ENCODE measurements around the gene NFE2L3. TPM values are rescaled to one million over a fixed set of nuclear protein-coding genes. Genes with fewer than 3 reads are reported as not detected.

Gene NFE2L3
- total RNA-seq, 2 experiments from 2014 or later: 10.0 to 10.3 TPM

GRCh38 chr7:26195867-26196657 is 44.1 kb downstream of the NFE2L3 start:
- DNase-seq: no peak
- POLR2A ChIA-PET: interaction anchor here (1.1 to 7.2 kb wide), 9 partner anchors 9 to 106 kb away, joined by 3 to 107 read pairs (median 6); partner anchors contain the start of gene NFE2L3
- ATAC-seq (ENCODE audit: low read depth): no peak
- Mint-ChIP-seq H3K9me3 (no peaks in the 10 kb centered on the region), H3K4me1 (peaks cover 59% of the 10 kb centered on the region), H3K4me3 (peak overlapping the region; percentile 84), H3K27ac (peak overlapping the region; percentile 70), H3K36me3 (peaks cover 81% of the 10 kb centered on the region), H3K27me3 (no peaks in the 10 kb centered on the region)

GRCh38 chr7:26197153-26198115 is 45.4 kb downstream of the NFE2L3 start:
- no peak for DNase-seq
- peak overlapping the region; percentile 99 for H3K27ac Mint-ChIP-seq
- peaks cover 74% of the 10 kb centered on the region for H3K36me3 Mint-ChIP-seq
- H3K9me3 Mint-ChIP-seq: no peaks in the 10 kb centered on the region
- H3K4me3 Mint-ChIP-seq: peak overlapping the region; percentile 99
- H3K4me1 Mint-ChIP-seq: peaks cover 49% of the 10 kb centered on the region
- no peaks in the 10 kb centered on the region for H3K27me3 Mint-ChIP-seq
- no peak for ATAC-seq (ENCODE audit: low read depth)
- POLR2A ChIA-PET: interaction anchor here (0.6 to 7.2 kb wide), 14 partner anchors 8 to 107 kb away, joined by 3 to 107 read pairs (median 3); partner anchors contain the start of gene NFE2L3

DNA sequence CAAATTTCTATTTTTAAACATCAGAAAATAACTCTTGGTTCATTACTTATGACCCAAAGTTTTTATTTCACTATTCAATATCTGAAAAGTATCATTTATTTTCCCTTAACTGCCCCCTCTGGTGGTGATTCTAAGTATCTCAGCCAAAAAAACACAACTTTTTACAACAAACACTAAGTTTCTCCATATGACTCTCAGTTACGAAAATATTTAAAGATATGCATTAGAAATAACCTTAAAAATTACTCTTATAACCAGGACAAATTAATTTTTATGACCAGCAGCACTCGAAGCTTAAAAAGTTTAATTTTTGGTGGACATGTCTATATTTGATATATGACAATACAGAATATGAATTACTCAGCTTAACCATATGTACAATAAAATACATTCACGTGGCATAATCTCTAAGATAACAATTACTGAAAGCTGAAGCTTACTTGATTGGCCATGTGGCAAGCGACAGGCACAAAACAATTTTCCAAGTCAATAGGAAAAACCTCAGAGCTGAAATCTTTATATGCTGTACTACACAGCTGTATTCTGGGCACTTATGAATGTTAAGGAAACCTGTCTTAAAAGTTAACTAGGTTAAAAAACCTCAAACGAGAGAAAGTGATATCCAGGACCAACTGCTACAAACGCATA is 46.3 kb downstream of the NFE2L3 start:
- Mint-ChIP-seq H3K36me3 (peaks cover 66% of the 10 kb centered on the region), H3K4me1 (peaks cover 41% of the 10 kb centered on the region), H3K27ac (peak overlapping the region; percentile 99), H3K9me3 (no peaks in the 10 kb centered on the region), H3K4me3 (peak overlapping the region; percentile 99), H3K27me3 (no peaks in the 10 kb centered on the region)
- POLR2A ChIA-PET: interaction anchor here (0.9 to 7.2 kb wide), 8 partner anchors 10 to 109 kb away, joined by 4 to 107 read pairs (median 10); partner anchors contain the start of gene NFE2L3
- ATAC-seq (ENCODE audit: low read depth): no peak
- DNase-seq: no peak

DNA sequence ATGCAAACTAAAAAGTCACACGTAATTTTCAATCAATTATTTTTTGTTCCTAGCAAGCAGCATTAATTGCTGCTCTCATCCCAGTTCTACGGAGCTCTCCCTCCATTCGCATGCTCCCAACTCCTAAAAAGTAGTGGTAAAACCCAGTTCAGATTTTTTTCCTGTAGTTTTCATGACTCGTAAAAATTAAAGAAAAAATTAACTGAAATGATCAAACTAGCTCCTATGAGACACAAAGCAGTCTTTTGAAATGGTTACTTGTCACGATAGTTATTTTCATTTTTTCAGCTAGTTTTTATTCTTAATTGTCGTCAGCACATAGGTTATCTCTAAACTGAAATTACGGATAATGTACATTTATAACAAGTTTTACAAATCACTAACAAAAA is 46.8 kb downstream of the NFE2L3 start:
- DNase-seq (no peak), ATAC-seq (ENCODE audit: low read depth) (no peak)
- Mint-ChIP-seq H3K27ac (peak overlapping the region; percentile 99), H3K4me3 (peak overlapping the region; percentile 99), H3K4me1 (peaks cover 39% of the 10 kb centered on the region), H3K27me3 (no peaks in the 10 kb centered on the region), H3K9me3 (no peaks in the 10 kb centered on the region), H3K36me3 (peaks cover 64% of the 10 kb centered on the region)
- POLR2A ChIA-PET: interaction anchor here (0.9 to 7.2 kb wide), 9 partner anchors 9 to 111 kb away, joined by 3 to 107 read pairs (median 6); partner anchors contain the start of gene NFE2L3

- peak overlapping the region; percentile 99 for H3K27ac Mint-ChIP-seq
- no peaks in the 10 kb centered on the region for H3K9me3 Mint-ChIP-seq
- ATAC-seq (ENCODE audit: low read depth) (no peak), DNase-seq (peak; percentile 65)
- peak overlapping the region; percentile 99 for H3K4me3 Mint-ChIP-seq
- H3K4me1 Mint-ChIP-seq: peaks cover 37% of the 10 kb centered on the region
- POLR2A ChIA-PET: interaction anchor here (0.5 to 7.2 kb wide), 31 partner anchors 7 to 1000 kb away, joined by 3 to 107 read pairs (median 4); partner anchors contain the start of genes NFE2L3 and SNX10
- H3K27me3 Mint-ChIP-seq: no peaks in the 10 kb centered on the region
- H3K36me3 Mint-ChIP-seq: peaks cover 63% of the 10 kb centered on the region
These were observed 47.5 kb downstream of the NFE2L3 start for GRCh38 chr7:26199301-26200037.

DNA sequence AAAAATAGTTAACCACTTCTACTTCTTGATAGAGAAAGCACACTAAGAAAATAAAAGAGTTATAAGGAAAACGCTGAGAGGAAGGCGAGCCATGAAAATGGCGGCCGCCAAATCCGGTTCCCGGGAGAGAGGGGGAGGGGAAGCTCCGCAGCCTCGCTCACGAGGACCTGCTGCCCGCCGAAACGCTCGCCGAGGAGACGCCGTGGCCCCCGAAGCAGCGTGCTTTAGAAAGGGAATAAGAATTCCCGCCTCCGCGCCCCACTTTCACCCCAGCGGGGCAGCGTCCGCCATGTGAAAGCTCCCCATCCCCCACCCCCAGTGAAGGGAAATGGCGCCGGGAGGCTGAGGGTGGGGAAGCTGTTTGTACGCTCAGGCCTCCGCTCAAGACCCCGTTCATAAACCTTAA is 48.0 kb downstream of the NFE2L3 start:
- peak; percentile 12 for ATAC-seq (ENCODE audit: low read depth)
- H3K27ac Mint-ChIP-seq: peak overlapping the region; percentile 99
- POLR2A ChIA-PET: interaction anchor here (0.6 to 7.2 kb wide), 26 partner anchors 8 to 999 kb away, joined by 3 to 107 read pairs (median 4); partner anchors contain the start of genes NFE2L3 and SNX10
- H3K4me3 Mint-ChIP-seq: peak overlapping the region; percentile 99
- DNase-seq: peak; percentile 83
- peaks cover 63% of the 10 kb centered on the region for H3K36me3 Mint-ChIP-seq
- no peaks in the 10 kb centered on the region for H3K9me3 Mint-ChIP-seq
- peaks cover 38% of the 10 kb centered on the region for H3K4me1 Mint-ChIP-seq
- H3K27me3 Mint-ChIP-seq: no peaks in the 10 kb centered on the region

DNA sequence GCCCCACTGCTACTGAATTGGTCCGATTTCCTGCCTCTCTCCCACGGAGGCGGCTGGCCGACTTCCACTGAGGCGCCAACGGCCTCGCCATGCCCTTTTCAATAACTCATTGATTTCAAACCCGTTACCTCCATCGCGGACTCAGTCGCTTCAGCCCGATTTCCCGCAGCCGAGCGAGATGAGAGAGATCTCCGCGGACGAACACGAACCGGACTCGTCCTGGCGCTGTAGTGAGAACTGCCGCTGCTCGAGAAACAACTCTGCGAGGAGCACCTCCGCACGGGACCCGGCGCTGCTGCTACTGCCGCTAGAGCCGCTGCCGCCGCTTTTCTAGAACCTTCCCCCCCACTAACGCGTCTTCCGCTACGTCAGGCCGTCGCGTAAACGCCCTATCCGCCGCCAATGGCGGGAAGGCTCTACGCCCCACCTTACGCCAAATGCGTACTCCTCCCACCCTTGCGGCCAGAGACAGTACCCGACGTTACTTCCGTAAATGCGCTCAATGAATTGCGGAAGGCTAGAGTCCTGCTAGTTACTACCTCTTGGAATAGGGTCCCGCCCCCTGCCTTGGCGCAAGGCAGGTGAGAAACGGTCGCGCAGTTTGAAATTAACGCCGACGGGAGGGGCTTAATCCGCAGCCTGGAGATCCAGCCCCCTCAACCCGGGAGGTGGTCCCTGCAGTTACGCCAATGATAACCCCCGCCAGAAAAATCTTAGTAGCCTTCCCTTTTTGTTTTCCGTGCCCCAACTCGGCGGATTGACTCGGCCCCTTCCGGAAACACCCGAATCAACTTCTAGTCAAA is 48.6 kb downstream of the NFE2L3 start, which contains the start of gene HNRNPA2B1:
HNRNPA2B1 (minus strand) TSS at position 303 of the 803 bp plus-strand sequence; CDS start at position 134, 169 bp downstream.
- ATAC-seq (ENCODE audit: low read depth): peak; percentile 68
- peak within 1 kb of the TSS; percentile 99 for H3K27ac Mint-ChIP-seq
- peaks cover 64% of the 10 kb centered on the region for H3K36me3 Mint-ChIP-seq
- peak within 1 kb of the TSS; percentile 99 for H3K4me3 Mint-ChIP-seq
- no peaks in the 10 kb centered on the region for H3K9me3 Mint-ChIP-seq
- no peaks in the 10 kb centered on the region for H3K27me3 Mint-ChIP-seq
- H3K4me1 Mint-ChIP-seq: peaks cover 40% of the 10 kb centered on the region
- DNase-seq: peak; percentile 98
- POLR2A ChIA-PET: interaction anchor here (0.6 to 7.2 kb wide), 34 partner anchors 8 to 998 kb away, joined by 3 to 107 read pairs (median 4); partner anchors contain the start of genes NFE2L3 and SNX10

GRCh38 chr7:26201247-26202018 is 49.4 kb downstream of the NFE2L3 start, which contains the start of gene CBX3:
Gene CBX3 (plus strand): TSS chr7:26201745. CDS start chr7:26202999, 1,254 bp downstream.
- Mint-ChIP-seq H3K4me3 (peak within 1 kb of the TSS; percentile 99), H3K27ac (peak within 1 kb of the TSS; percentile 99), H3K36me3 (peaks cover 60% of the 10 kb centered on the region), H3K27me3 (no peaks in the 10 kb centered on the region), H3K9me3 (no peaks in the 10 kb centered on the region), H3K4me1 (peaks cover 36% of the 10 kb centered on the region)
- POLR2A ChIA-PET: interaction anchor here (0.6 to 7.2 kb wide), 22 partner anchors 9 to 1539 kb away, joined by 3 to 107 read pairs (median 6); partner anchors contain the start of gene NFE2L3
- DNase-seq (peak; percentile 94), ATAC-seq (ENCODE audit: low read depth) (peak; percentile 55)

- no peak for ATAC-seq (ENCODE audit: low read depth)
- POLR2A ChIA-PET: interaction anchor here (0.7 to 7.2 kb wide), 19 partner anchors 10 to 1538 kb away, joined by 3 to 107 read pairs (median 6); partner anchors contain the start of gene NFE2L3
These were observed 50.3 kb downstream of the NFE2L3 start for GRCh38 chr7:26202019-26202990.

More at GRCh38 chr7:26202019-26202990, 50.3 kb downstream of the NFE2L3 start:
- Mint-ChIP-seq H3K27ac (peak overlapping the region; percentile 88), H3K27me3 (no peaks in the 10 kb centered on the region), H3K9me3 (no peaks in the 10 kb centered on the region), H3K4me3 (peak overlapping the region; percentile 90), H3K36me3 (peaks cover 54% of the 10 kb centered on the region), H3K4me1 (peaks cover 31% of the 10 kb centered on the region)
- peak; percentile 70 for DNase-seq
